Measurements from ENCODE around the gene ARMC10. TPM values are rescaled to one million over a fixed set of nuclear protein-coding genes. Genes with fewer than 3 reads are reported as not detected.
A peak's percentile ranks its signal among the peaks of the same experiment; 100 is the strongest.
"Not testable (repeated sequence)": the region's sequence is repeated elsewhere in the genome, so short reads cannot be mapped to it uniquely, and the experiment has no call there.

ARMC10 gene
- total and polyA plus RNA-seq, 7 experiments from 2014 or later = 13.6 to 46.4 (median 27.8) TPM

GRCh38 chr7:103083210-103083609, 8.3 kb downstream of the ARMC10 start:
- CTCF ChIA-PET = no interaction called here
- POLR2A ChIA-PET = no interaction called here
- no peak overlapping the region for H3K27ac Mint-ChIP-seq

DNA sequence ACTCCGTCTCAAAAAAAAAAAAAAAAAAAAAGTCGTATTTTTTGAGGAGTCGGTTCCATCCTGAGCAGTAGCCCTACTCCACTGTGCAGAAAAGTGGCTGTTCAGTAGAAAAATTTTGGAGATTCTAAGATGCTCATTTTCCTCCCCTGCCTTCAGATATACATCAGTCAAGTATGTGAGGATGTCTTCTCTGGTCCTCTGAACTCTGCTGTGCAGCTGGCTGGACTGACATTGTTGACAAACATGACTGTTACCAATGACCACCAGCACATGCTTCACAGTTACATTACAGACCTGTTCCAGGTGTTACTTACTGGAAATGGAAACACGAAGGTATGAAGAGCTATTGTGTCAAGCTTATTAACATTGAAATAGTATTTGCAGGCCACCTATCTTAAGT, 17.4 kb downstream of the ARMC10 start:
- H3K27me3 Mint-ChIP-seq; H3K27me3 ChIP-seq (ENCODE audit: control insufficient read depth in 2 of 2, insufficient read depth in 2 of 2, low read length in 2 of 2); DNase-seq; H3K9me3 Mint-ChIP-seq; H3K4me1 Mint-ChIP-seq; H3K27ac ChIP-seq (ENCODE audit: low read depth, low read length); CTCF ChIA-PET; ATAC-seq; H3K4me3 ChIP-seq (ENCODE audit: low read length); intact Hi-C loops (cut with micrococcal nuclease); H3K4me1 ChIP-seq (ENCODE audit: control insufficient read depth in 2 of 2, insufficient read depth in 2 of 2, low read length in 2 of 2); H3K9me3 ChIP-seq (ENCODE audit: control insufficient read depth in 2 of 3, low read length in 3 of 3); H3K4me3 Mint-ChIP-seq: not testable (repeated sequence)
- peak overlapping the region in 2 of 9 donors; percentile 25 to 59 for H3K27ac Mint-ChIP-seq
- H3K36me3 Mint-ChIP-seq = peaks cover 4 to 61% (median 36%) of the 10 kb centered on the region in 5 donors
- peaks cover 0 to 19% (median 4%) of the 10 kb centered on the region in 3 experiments for H3K36me3 ChIP-seq (ENCODE audit: control insufficient read depth in 2 of 3, insufficient read depth in 3 of 3, low read length in 3 of 3)
- POLR2A ChIA-PET = interaction anchor here (1.1 kb wide), 1 partner anchor 21 kb away, joined by 3 read pairs; no protein-coding TSS in a partner anchor

More at GRCh38 chr7:103083210-103083609, 8.3 kb downstream of the ARMC10 start:
- Mint-ChIP-seq H3K4me1 (peaks cover 4 to 36% (median 26%) of the 10 kb centered on the region in 7 donors), H3K36me3 (peaks cover 0 to 33% (median 11%) of the 10 kb centered on the region in 5 donors), H3K4me3 (no peak overlapping the region), H3K27me3 (no peaks in the 10 kb centered on the region), H3K9me3 (no peaks in the 10 kb centered on the region)
- no peak for ATAC-seq
- Histone ChIP-seq H3K36me3 (ENCODE audit: control insufficient read depth in 2 of 3, insufficient read depth in 3 of 3, low read length in 3 of 3) (peaks cover 0 to 27% (median 5%) of the 10 kb centered on the region in 3 experiments), H3K27ac (ENCODE audit: low read depth, low read length) (no peak overlapping the region), H3K4me3 (ENCODE audit: low read length) (no peak overlapping the region), H3K4me1 (ENCODE audit: control insufficient read depth in 2 of 2, insufficient read depth in 2 of 2, low read length in 2 of 2) (no peaks in the 10 kb centered on the region), H3K9me3 (ENCODE audit: control insufficient read depth in 2 of 3, low read length in 3 of 3) (no peaks in the 10 kb centered on the region), H3K27me3 (ENCODE audit: control insufficient read depth in 2 of 2, insufficient read depth in 2 of 2, low read length in 2 of 2) (no peaks in the 10 kb centered on the region)
- intact Hi-C loops (cut with micrococcal nuclease) = no loop called here
- no peak for DNase-seq

DNA sequence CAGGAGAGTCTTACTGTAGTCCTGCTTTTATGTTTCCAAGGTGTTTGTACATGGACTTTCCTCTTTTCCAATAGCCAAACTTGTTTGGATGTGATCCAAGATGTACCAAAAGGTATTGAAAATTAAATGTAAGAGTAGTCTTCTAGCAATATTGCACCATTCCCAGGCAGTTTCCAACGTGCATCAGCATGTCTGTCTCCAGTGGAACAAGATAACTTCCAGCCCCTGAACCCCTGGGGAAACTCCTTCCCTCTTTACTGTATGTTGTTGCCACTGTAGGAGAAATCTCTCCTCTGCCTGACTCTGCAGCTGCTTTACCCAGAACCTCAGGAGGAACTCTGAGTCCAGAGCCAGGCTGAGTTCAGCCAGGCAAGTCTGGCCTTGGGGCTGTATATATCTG, 18.5 kb downstream of the ARMC10 start:
- H3K27ac Mint-ChIP-seq = peak overlapping the region in 2 of 9 donors; percentile 56 to 70
- CTCF ChIA-PET = no interaction called here

GRCh38 chr7:103094102-103094501, 19.2 kb downstream of the ARMC10 start:
- no peak for DNase-seq
- H3K4me3 Mint-ChIP-seq = no peak overlapping the region
- H3K27ac ChIP-seq (ENCODE audit: low read depth, low read length) = no peak overlapping the region
- ChIA-PET POLR2A (no interaction called here), CTCF (no interaction called here)
- no peak for ATAC-seq
- H3K4me3 ChIP-seq (ENCODE audit: low read length) = no peak overlapping the region
- no peaks in the 10 kb centered on the region for H3K27me3 Mint-ChIP-seq
- peaks cover 0 to 3% (median 0%) of the 10 kb centered on the region in 11 donors for H3K9me3 Mint-ChIP-seq
- intact Hi-C loops (cut with micrococcal nuclease) = no loop called here
- peaks cover 0 to 19% (median 0%) of the 10 kb centered on the region in 3 experiments for H3K36me3 ChIP-seq (ENCODE audit: control insufficient read depth in 2 of 3, insufficient read depth in 3 of 3, low read length in 3 of 3)
- H3K9me3 ChIP-seq (ENCODE audit: control insufficient read depth in 2 of 3, low read length in 3 of 3) = no peaks in the 10 kb centered on the region
- H3K27me3 ChIP-seq (ENCODE audit: control insufficient read depth in 2 of 2, insufficient read depth in 2 of 2, low read length in 2 of 2) = no peaks in the 10 kb centered on the region
- no peaks in the 10 kb centered on the region for H3K4me1 Mint-ChIP-seq
- no peaks in the 10 kb centered on the region for H3K4me1 ChIP-seq (ENCODE audit: control insufficient read depth in 2 of 2, insufficient read depth in 2 of 2, low read length in 2 of 2)
- H3K27ac Mint-ChIP-seq = peak overlapping the region in 2 of 9 donors; percentile 13 to 54
- H3K36me3 Mint-ChIP-seq = peaks cover 4 to 51% (median 29%) of the 10 kb centered on the region in 5 donors

More for the DNA sequence above, 18.5 kb downstream of the ARMC10 start:
- H3K27me3 ChIP-seq (ENCODE audit: control insufficient read depth in 2 of 2, insufficient read depth in 2 of 2, low read length in 2 of 2) = no peaks in the 10 kb centered on the region
- ATAC-seq = no peak
- Mint-ChIP-seq H3K27me3 (no peaks in the 10 kb centered on the region), H3K9me3 (peaks cover 0 to 3% (median 0%) of the 10 kb centered on the region in 11 donors), H3K4me1 (no peaks in the 10 kb centered on the region), H3K36me3 (peaks cover 4 to 56% (median 32%) of the 10 kb centered on the region in 5 donors), H3K4me3 (no peak overlapping the region)
- DNase-seq = no peak
- POLR2A ChIA-PET = interaction anchor here (1.1 kb wide), 1 partner anchor 22 kb away, joined by 3 read pairs; no protein-coding TSS in a partner anchor
- no peaks in the 10 kb centered on the region for H3K4me1 ChIP-seq (ENCODE audit: control insufficient read depth in 2 of 2, insufficient read depth in 2 of 2, low read length in 2 of 2)
- no peak overlapping the region for H3K27ac ChIP-seq (ENCODE audit: low read depth, low read length)
- no peak overlapping the region for H3K4me3 ChIP-seq (ENCODE audit: low read length)
- peaks cover 0 to 19% (median 1%) of the 10 kb centered on the region in 3 experiments for H3K36me3 ChIP-seq (ENCODE audit: control insufficient read depth in 2 of 3, insufficient read depth in 3 of 3, low read length in 3 of 3)
- intact Hi-C loops (cut with micrococcal nuclease) = no loop called here
- H3K9me3 ChIP-seq (ENCODE audit: control insufficient read depth in 2 of 3, low read length in 3 of 3) = no peaks in the 10 kb centered on the region

- DNase-seq; ATAC-seq; intact Hi-C loops (cut with micrococcal nuclease); H3K4me3 Mint-ChIP-seq; H3K27ac ChIP-seq (ENCODE audit: low read depth, low read length); CTCF ChIA-PET; H3K4me3 ChIP-seq (ENCODE audit: low read length); POLR2A ChIA-PET; H3K4me1 ChIP-seq (ENCODE audit: control insufficient read depth in 2 of 2, insufficient read depth in 2 of 2, low read length in 2 of 2); H3K4me1 Mint-ChIP-seq; H3K9me3 Mint-ChIP-seq; H3K27ac Mint-ChIP-seq; H3K27me3 ChIP-seq (ENCODE audit: control insufficient read depth in 2 of 2, insufficient read depth in 2 of 2, low read length in 2 of 2); H3K27me3 Mint-ChIP-seq; H3K9me3 ChIP-seq (ENCODE audit: control insufficient read depth in 2 of 3, low read length in 3 of 3): not testable (repeated sequence)
- peaks cover 4 to 47% (median 23%) of the 10 kb centered on the region in 5 donors for H3K36me3 Mint-ChIP-seq
- peaks cover 0 to 19% (median 0%) of the 10 kb centered on the region in 3 experiments for H3K36me3 ChIP-seq (ENCODE audit: control insufficient read depth in 2 of 3, insufficient read depth in 3 of 3, low read length in 3 of 3)
Measured at GRCh38 chr7:103095558-103095957, 20.6 kb downstream of the ARMC10 start.

GRCh38 chr7:103097041-103097440, 22.1 kb downstream of the ARMC10 start:
- H3K9me3 Mint-ChIP-seq = peaks cover 0 to 3% (median 0%) of the 10 kb centered on the region in 11 donors
- Histone ChIP-seq H3K27ac (ENCODE audit: low read depth, low read length) (no peak overlapping the region), H3K4me3 (ENCODE audit: low read length) (no peak overlapping the region), H3K9me3 (ENCODE audit: control insufficient read depth in 2 of 3, low read length in 3 of 3) (no peaks in the 10 kb centered on the region), H3K36me3 (ENCODE audit: control insufficient read depth in 2 of 3, insufficient read depth in 3 of 3, low read length in 3 of 3) (peaks cover 0 to 24% (median 0%) of the 10 kb centered on the region in 3 experiments), H3K27me3 (ENCODE audit: control insufficient read depth in 2 of 2, insufficient read depth in 2 of 2, low read length in 2 of 2) (no peaks in the 10 kb centered on the region), H3K4me1 (ENCODE audit: control insufficient read depth in 2 of 2, insufficient read depth in 2 of 2, low read length in 2 of 2) (no peaks in the 10 kb centered on the region)
- DNase-seq (no peak), ATAC-seq (no peak)
- POLR2A ChIA-PET = no interaction called here
- no peak overlapping the region for H3K4me3 Mint-ChIP-seq
- H3K27me3 Mint-ChIP-seq = no peaks in the 10 kb centered on the region
- intact Hi-C loops (cut with micrococcal nuclease) = no loop called here
- H3K36me3 Mint-ChIP-seq = peaks cover 4 to 45% (median 25%) of the 10 kb centered on the region in 5 donors
- H3K4me1 Mint-ChIP-seq = no peaks in the 10 kb centered on the region
- H3K27ac Mint-ChIP-seq = no peak overlapping the region
- CTCF ChIA-PET = interaction anchor here (0.5 kb wide), 1 partner anchor 12 kb away, joined by 4 read pairs; no protein-coding TSS in a partner anchor

DNA sequence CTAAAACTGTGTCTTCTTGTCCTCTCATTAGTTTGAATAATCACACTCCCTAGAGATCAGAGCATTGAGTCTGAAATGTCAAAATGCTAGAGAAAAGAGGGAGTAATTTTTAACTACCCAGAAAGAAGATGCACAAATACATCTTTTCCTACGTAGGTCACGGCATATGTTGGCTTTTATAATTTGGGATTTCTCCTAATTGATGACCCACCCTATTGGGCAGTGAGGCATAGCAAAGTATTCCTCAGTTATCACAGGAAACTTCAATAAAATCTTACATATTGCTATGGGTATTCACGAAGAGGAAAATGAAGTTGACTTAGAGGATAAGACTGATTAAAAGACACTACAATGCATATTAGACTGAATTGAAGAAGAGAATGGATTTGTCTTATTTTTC, 25.4 kb downstream of the ARMC10 start:
- Histone ChIP-seq H3K9me3 (ENCODE audit: control insufficient read depth in 2 of 3, low read length in 3 of 3) (no peaks in the 10 kb centered on the region), H3K4me3 (ENCODE audit: low read length) (no peak overlapping the region), H3K27me3 (ENCODE audit: control insufficient read depth in 2 of 2, insufficient read depth in 2 of 2, low read length in 2 of 2) (no peaks in the 10 kb centered on the region), H3K36me3 (ENCODE audit: control insufficient read depth in 2 of 3, insufficient read depth in 3 of 3, low read length in 3 of 3) (peaks cover 0 to 21% (median 0%) of the 10 kb centered on the region in 3 experiments), H3K27ac (ENCODE audit: low read depth, low read length) (no peak overlapping the region), H3K4me1 (ENCODE audit: control insufficient read depth in 2 of 2, insufficient read depth in 2 of 2, low read length in 2 of 2) (no peaks in the 10 kb centered on the region)
- intact Hi-C loops (cut with micrococcal nuclease) = no loop called here
- Mint-ChIP-seq H3K4me3 (no peak overlapping the region), H3K4me1 (peaks cover 0 to 4% (median 0%) of the 10 kb centered on the region in 7 donors), H3K27me3 (no peaks in the 10 kb centered on the region), H3K36me3 (peaks cover 4 to 39% (median 22%) of the 10 kb centered on the region in 5 donors), H3K27ac (peak overlapping the region in 3 of 9 donors; percentile 14 to 64 (median 63)), H3K9me3 (peaks cover 0 to 3% (median 0%) of the 10 kb centered on the region in 11 donors)
- ChIA-PET CTCF (no interaction called here), POLR2A (no interaction called here)
- ATAC-seq = no peak
- DNase-seq = no peak
